Activated CD8-positive, alpha-beta memory T cell treated with anti-CD3 and anti-CD28 coated beads for 36 hours (primary cell): ENCODE measurements around the gene GABRB1. TPM values are rescaled to one million over a fixed set of nuclear protein-coding genes. Genes with fewer than 3 reads are reported as not detected.
"Not testable (repeated sequence)": the region's sequence is repeated elsewhere in the genome, so short reads cannot be mapped to it uniquely, and the experiment has no call there.

ENCODE experiments used
- CTCF ChIA-PET: fragments of 350-600 bp; sonication (Branson Sonifier 250); formaldehyde crosslinking; loops from one replicate; lab custom pipeline; 2021; ENCODE audit warnings: antibody characterized with exemption; lab: Charles Lee
- POLR2A ChIA-PET: fragments of 350-600 bp; sonication (Branson Sonifier 250); formaldehyde crosslinking; loops from one replicate; lab custom pipeline; 2021; ENCODE audit warnings: antibody characterized with exemption; lab: Charles Lee
- total RNA-seq, 2 experiments: library from RNA; stranded (reverse); gene quantifications; one replicate each; pipeline ENCODE4 v1.2.3, GENCODE V29; 2021

GABRB1 gene
- total RNA-seq, 2 experiments from 2014 or later: not detected

GRCh38 chr4:47355568-47355967, 324.2 kb downstream of the GABRB1 start:
- ChIA-PET CTCF (no interaction called here), POLR2A (no interaction called here)

- CTCF ChIA-PET: no interaction called here
- POLR2A ChIA-PET: no interaction called here
Observed at GRCh38 chr4:47359891-47360290, 328.5 kb downstream of the GABRB1 start.

- CTCF ChIA-PET: no interaction called here
- POLR2A ChIA-PET: no interaction called here
Observed at GRCh38 chr4:47367761-47368160, 336.4 kb downstream of the GABRB1 start.

GRCh38 chr4:47368211-47368610, 336.8 kb downstream of the GABRB1 start:
- POLR2A ChIA-PET: no interaction called here
- CTCF ChIA-PET: no interaction called here

GRCh38 chr4:47372561-47372960, 341.2 kb downstream of the GABRB1 start:
- POLR2A ChIA-PET: no interaction called here
- CTCF ChIA-PET: no interaction called here

GRCh38 chr4:47373174-47373573, 341.8 kb downstream of the GABRB1 start:
- POLR2A ChIA-PET: no interaction called here
- CTCF ChIA-PET: no interaction called here

GRCh38 chr4:47373709-47374108, 342.3 kb downstream of the GABRB1 start:
- CTCF ChIA-PET: no interaction called here
- POLR2A ChIA-PET: no interaction called here

- ChIA-PET CTCF (no interaction called here), POLR2A (no interaction called here)
Observed at GRCh38 chr4:47374477-47374876, 343.1 kb downstream of the GABRB1 start.

- CTCF ChIA-PET: interaction anchor here (0.6 kb wide), 1 partner anchor 44 kb away, joined by 3 read pairs; no protein-coding TSS in a partner anchor
- POLR2A ChIA-PET: not testable (repeated sequence)
Observed at GRCh38 chr4:47378021-47378530, 346.7 kb downstream of the GABRB1 start.

- ChIA-PET CTCF (no interaction called here), POLR2A (no interaction called here)
Observed at GRCh38 chr4:47381172-47381571, 349.8 kb downstream of the GABRB1 start.

- ChIA-PET POLR2A (no interaction called here), CTCF (interaction anchor here (1.1 kb wide), 1 partner anchor 19 kb away, joined by 4 read pairs; no protein-coding TSS in a partner anchor)
Observed at GRCh38 chr4:47382846-47383360, 351.5 kb downstream of the GABRB1 start.

GRCh38 chr4:47383829-47384427, 352.6 kb downstream of the GABRB1 start:
- CTCF ChIA-PET: interaction anchor here (1.1 kb wide), 1 partner anchor 18 kb away, joined by 4 read pairs; no protein-coding TSS in a partner anchor

GRCh38 chr4:47386146-47386545, 354.8 kb downstream of the GABRB1 start:
- CTCF ChIA-PET: no interaction called here
- POLR2A ChIA-PET: no interaction called here

More at GRCh38 chr4:47383829-47384427, 352.6 kb downstream of the GABRB1 start:
- POLR2A ChIA-PET: no interaction called here

- ChIA-PET CTCF (no interaction called here), POLR2A (no interaction called here)
Observed at GRCh38 chr4:47386561-47387235, 355.3 kb downstream of the GABRB1 start.

- ChIA-PET POLR2A (no interaction called here), CTCF (no interaction called here)
Observed at GRCh38 chr4:47390428-47391125, 359.2 kb downstream of the GABRB1 start.

- CTCF ChIA-PET: no interaction called here
- POLR2A ChIA-PET: no interaction called here
Observed at GRCh38 chr4:47391256-47391655, 359.9 kb downstream of the GABRB1 start.

- ChIA-PET CTCF (no interaction called here), POLR2A (no interaction called here)
Observed at GRCh38 chr4:47406408-47406807, 375.0 kb downstream of the GABRB1 start.

- ChIA-PET POLR2A (no interaction called here), CTCF (no interaction called here)
Observed at GRCh38 chr4:47410271-47410670, 378.9 kb downstream of the GABRB1 start.

GRCh38 chr4:47413521-47413920, 382.2 kb downstream of the GABRB1 start:
- POLR2A ChIA-PET: no interaction called here
- CTCF ChIA-PET: no interaction called here

GRCh38 chr4:47415719-47416118, 384.4 kb downstream of the GABRB1 start:
- ChIA-PET POLR2A (no interaction called here), CTCF (interaction anchor here (0.6 kb wide), 1 partner anchor 11 kb away, joined by 4 read pairs; no protein-coding TSS in a partner anchor)
